HL-60 (cell line): Measurements from ENCODE around the gene GLUL.

Experiments
- GABPA ChIP-seq: IDR thresholded peaks from 2 replicates; pipeline ENCODE4 v1.6.1; 2012; ENCODE audit warnings: low read depth
- POLR2AphosphoS5 ChIP-seq: IDR thresholded peaks from 2 replicates; pipeline ENCODE4 v1.6.1; 2012; ENCODE audit warnings: low read depth
- SPI1 ChIP-seq: IDR thresholded peaks from 2 replicates; pipeline ENCODE4 v1.6.1; 2012; ENCODE audit warnings: low read depth, mild to moderate bottlenecking, borderline replicate concordance
- TF ChIP-seq, protein P1 (sequence below): IDR thresholded peaks from one replicate; pipeline ENCODE4 v1.5.1; 2011; ENCODE audit warnings: low read length, control low read depth, inconsistent platforms; ENCODE audit not compliant: insufficient read depth
- TF ChIP-seq, protein P2 (sequence below): IDR thresholded peaks from 2 replicates; pipeline ENCODE4 v1.6.1; 2012; ENCODE audit warnings: low read depth; ENCODE audit not compliant: insufficient replicate concordance

DNA sequence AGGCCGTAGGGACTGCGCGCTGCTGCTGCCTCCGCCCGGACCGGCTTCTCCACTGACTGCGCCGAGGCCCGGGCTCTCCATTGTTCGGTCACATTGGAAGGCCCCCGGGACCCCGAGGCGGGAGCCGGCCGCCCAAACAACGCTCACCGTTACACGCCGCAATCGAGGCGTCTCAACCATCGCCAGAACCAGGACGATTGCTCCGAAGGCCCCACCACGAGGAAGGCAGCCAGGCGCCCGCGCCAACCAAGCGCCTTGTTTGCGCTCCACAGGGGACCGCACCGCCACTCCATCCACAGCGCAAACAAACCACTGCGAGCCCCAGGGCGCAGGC, 595 bp downstream of the GLUL start:
- TF ChIP-seq, protein P1, sequence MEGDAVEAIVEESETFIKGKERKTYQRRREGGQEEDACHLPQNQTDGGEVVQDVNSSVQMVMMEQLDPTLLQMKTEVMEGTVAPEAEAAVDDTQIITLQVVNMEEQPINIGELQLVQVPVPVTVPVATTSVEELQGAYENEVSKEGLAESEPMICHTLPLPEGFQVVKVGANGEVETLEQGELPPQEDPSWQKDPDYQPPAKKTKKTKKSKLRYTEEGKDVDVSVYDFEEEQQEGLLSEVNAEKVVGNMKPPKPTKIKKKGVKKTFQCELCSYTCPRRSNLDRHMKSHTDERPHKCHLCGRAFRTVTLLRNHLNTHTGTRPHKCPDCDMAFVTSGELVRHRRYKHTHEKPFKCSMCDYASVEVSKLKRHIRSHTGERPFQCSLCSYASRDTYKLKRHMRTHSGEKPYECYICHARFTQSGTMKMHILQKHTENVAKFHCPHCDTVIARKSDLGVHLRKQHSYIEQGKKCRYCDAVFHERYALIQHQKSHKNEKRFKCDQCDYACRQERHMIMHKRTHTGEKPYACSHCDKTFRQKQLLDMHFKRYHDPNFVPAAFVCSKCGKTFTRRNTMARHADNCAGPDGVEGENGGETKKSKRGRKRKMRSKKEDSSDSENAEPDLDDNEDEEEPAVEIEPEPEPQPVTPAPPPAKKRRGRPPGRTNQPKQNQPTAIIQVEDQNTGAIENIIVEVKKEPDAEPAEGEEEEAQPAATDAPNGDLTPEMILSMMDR: no peak
- TF ChIP-seq POLR2AphosphoS5: no peak
- TF ChIP-seq, protein P2, sequence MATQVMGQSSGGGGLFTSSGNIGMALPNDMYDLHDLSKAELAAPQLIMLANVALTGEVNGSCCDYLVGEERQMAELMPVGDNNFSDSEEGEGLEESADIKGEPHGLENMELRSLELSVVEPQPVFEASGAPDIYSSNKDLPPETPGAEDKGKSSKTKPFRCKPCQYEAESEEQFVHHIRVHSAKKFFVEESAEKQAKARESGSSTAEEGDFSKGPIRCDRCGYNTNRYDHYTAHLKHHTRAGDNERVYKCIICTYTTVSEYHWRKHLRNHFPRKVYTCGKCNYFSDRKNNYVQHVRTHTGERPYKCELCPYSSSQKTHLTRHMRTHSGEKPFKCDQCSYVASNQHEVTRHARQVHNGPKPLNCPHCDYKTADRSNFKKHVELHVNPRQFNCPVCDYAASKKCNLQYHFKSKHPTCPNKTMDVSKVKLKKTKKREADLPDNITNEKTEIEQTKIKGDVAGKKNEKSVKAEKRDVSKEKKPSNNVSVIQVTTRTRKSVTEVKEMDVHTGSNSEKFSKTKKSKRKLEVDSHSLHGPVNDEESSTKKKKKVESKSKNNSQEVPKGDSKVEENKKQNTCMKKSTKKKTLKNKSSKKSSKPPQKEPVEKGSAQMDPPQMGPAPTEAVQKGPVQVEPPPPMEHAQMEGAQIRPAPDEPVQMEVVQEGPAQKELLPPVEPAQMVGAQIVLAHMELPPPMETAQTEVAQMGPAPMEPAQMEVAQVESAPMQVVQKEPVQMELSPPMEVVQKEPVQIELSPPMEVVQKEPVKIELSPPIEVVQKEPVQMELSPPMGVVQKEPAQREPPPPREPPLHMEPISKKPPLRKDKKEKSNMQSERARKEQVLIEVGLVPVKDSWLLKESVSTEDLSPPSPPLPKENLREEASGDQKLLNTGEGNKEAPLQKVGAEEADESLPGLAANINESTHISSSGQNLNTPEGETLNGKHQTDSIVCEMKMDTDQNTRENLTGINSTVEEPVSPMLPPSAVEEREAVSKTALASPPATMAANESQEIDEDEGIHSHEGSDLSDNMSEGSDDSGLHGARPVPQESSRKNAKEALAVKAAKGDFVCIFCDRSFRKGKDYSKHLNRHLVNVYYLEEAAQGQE: no peak
- TF ChIP-seq GABPA: no peak
- no peak for TF ChIP-seq SPI1
